ENCODE data around the gene PPA1.

DNA sequence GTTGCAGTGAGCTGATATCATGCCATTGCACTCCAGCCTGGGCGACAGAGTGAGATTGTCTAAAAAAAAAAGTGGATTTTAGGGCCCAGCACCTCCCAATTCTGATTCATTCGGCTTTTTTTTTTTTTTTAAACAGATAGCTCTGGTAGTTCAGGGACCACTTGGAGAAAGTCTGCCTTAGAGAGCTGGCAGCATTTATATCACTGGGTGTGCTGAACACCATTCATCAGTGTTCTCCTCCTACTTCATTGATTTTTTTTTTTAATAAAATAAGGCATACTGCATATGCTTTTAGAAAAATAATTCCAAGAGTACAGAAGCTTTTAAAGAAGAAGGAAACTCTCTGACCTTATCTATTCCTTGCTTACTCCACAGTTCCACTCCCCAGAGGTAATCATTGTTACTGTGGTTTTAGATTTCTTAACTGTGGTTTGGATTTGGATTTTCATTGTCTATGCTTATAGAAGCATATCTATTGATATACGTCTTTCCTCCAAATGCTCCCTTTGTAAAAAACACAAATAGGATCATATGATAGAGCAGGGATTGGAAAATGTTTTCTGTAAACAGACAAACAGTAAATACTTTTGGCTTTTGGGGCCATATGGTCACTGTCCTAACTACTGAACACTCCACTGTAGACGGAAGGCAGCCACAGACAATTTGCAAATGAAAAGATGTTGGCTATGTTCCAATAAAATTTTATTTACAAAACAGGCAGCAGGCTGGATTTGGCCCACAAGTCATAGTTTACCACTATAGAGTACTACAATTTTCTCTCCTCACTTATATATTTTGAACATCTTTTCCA lies 41.9 kb downstream of the PPA1 start:
- TF ChIP-seq ZNF70 (CRISPR knock-in tag; IDR thresholded peaks at IDR 0.05) (no peak), PPARA (CRISPR knock-in tag; IDR thresholded peaks at IDR 0.05; ENCODE audit: borderline replicate concordance) (no peak), ZFP30 (CRISPR knock-in tag; IDR thresholded peaks at IDR 0.05) (no peak), ZNF8 (CRISPR knock-in tag; IDR thresholded peaks at IDR 0.05) (no peak), ARNTL (CRISPR knock-in tag; IDR thresholded peaks at IDR 0.05; ENCODE audit: borderline replicate concordance, low read depth) (no peak)

All from SK-N-SH treated with all-trans-retinoic acid at 6 μM for 48 hours (cell line).